HepG2 (cell line): ENCODE data around the gene GATA1. TPM values are rescaled to one million over a fixed set of nuclear protein-coding genes. Genes with fewer than 3 reads are reported as not detected.

Source experiments
- ATAC-seq: fragments of 200-7000 bp; cut with Tn5 transposase; 3 replicates; pipeline ENCODE4 v1.9.1; 2020; ENCODE audit warnings: mild to moderate bottlenecking, moderate library complexity
- BruUV-seq: library from RNA; stranded (reverse); fragments of 400-500 nt; replicated peaks from 2 replicates; lab custom pipeline; 2021; lab: Mats Ljungman, UMichigan
- CTCF ChIA-PET: fragments of 300-600 bp; formaldehyde crosslinking; extraction: SDS; loops from one replicate; lab custom pipeline; 2021; ENCODE audit warnings: low total read pairs, inconsistent platforms, low intra/inter-chr PET ratio; lab: Yijun Ruan, JAX
- POLR2A ChIA-PET: fragments of 350-600 bp; sonication (Branson Sonifier 250); formaldehyde crosslinking; loops from one replicate; lab custom pipeline; 2020; ENCODE audit warnings: antibody characterized with exemption, inconsistent platforms; lab: Yijun Ruan, JAX
- DNase-seq: peaks from one replicate; pipeline ENCODE4 v3.0.0-alpha.2; 2015; ENCODE audit warnings: low spot score
- FAIRE-seq: peaks from 3 replicates; lab custom pipeline; 2011; peaks lifted over from hg19 to GRCh38; lab: Jason Lieb, UNC
- H2AFZ ChIP-seq: one replicate; pipeline ENCODE4 v1.6.1; 2011; ENCODE audit warnings: low read length, inconsistent platforms
- H3K27ac ChIP-seq: fragments of 300-600 bp; 3 replicates; pipeline ENCODE4 v1.8.0; 2011; ENCODE audit warnings: mixed run types, mild to moderate bottlenecking, mixed read lengths, low read length, inconsistent platforms; ENCODE audit not compliant: insufficient read depth; ENCODE audit errors: extremely low read length
- H3K27me3 ChIP-seq, 2 experiments: fragments of 200-600 bp in 1 of 2; 2 replicates in 1 of 2; 3 replicates in 1 of 2; pipeline versions ENCODE4 v1.6.0 to v1.8.0; 2011; ENCODE audit warnings: low read length in 2 of 2, mild to moderate bottlenecking in 2 of 2, moderate library complexity in 2 of 2, inconsistent platforms in 1 of 2; ENCODE audit not compliant: insufficient read depth in 2 of 2, control insufficient read depth in 1 of 2
- H3K36me3 ChIP-seq, 2 experiments: fragments of 200-600 bp in 1 of 2; replicated peaks in 1 of 2; 2 replicates in 1 of 2; 3 replicates in 1 of 2; pipeline versions ENCODE4 v1.5.1 to v1.8.0; 2011; ENCODE audit warnings: low read length in 2 of 2, inconsistent platforms in 1 of 2; ENCODE audit not compliant: insufficient read depth in 2 of 2, control insufficient read depth in 1 of 2
- H3K4me1 ChIP-seq: 2 replicates; pipeline ENCODE4 v1.5.1; 2012; ENCODE audit warnings: low read length, inconsistent platforms; ENCODE audit not compliant: insufficient read depth
- H3K4me2 ChIP-seq: 2 replicates; pipeline ENCODE4 v1.6.0; 2011; ENCODE audit warnings: low read depth, low read length, inconsistent platforms
- H3K4me3 ChIP-seq, 3 experiments: fragments of 200-600 bp in 1 of 3; sonication (generic), shearing (Covaris generic) in 1 of 3; replicated peaks in 1 of 3; 2 replicates each; pipeline ENCODE4 v1.5.1; 2011 to 2016; ENCODE audit warnings: low read length in 3 of 3, inconsistent platforms in 2 of 3, low read depth in 2 of 3, mild to moderate bottlenecking in 2 of 3, control low read depth in 1 of 3, mixed read lengths in 1 of 3; ENCODE audit not compliant: insufficient read depth in 1 of 3
- H3K79me2 ChIP-seq: one replicate; pipeline ENCODE4 v1.6.1; 2011; ENCODE audit warnings: low read length, inconsistent platforms; ENCODE audit not compliant: insufficient read depth
- H3K9ac ChIP-seq: 2 replicates; pipeline ENCODE4 v1.6.0; 2011; ENCODE audit warnings: mild to moderate bottlenecking, low read depth, low read length, inconsistent platforms; ENCODE audit not compliant: insufficient read depth
- H3K9me3 ChIP-seq: 2 replicates; pipeline ENCODE4 v1.5.1; 2012; ENCODE audit warnings: mild to moderate bottlenecking, low read length
- H4K20me1 ChIP-seq: 2 replicates; pipeline ENCODE4 v1.6.0; 2011; ENCODE audit warnings: inconsistent platforms, mild to moderate bottlenecking, low read length, moderate library complexity; ENCODE audit not compliant: insufficient read depth
- MAZ ChIP-seq, 2 experiments: sonication (generic) in 1 of 2; formaldehyde crosslinking in 1 of 2; IDR thresholded peaks; 2 replicates each; pipeline versions ENCODE4 v1.5.0 to v1.6.1; 2012 to 2020; ENCODE audit warnings: low read depth in 2 of 2, mild to moderate bottlenecking in 2 of 2, borderline replicate concordance in 1 of 2, improper control_type of control experiment in 1 of 2, low read length in 1 of 2, missing genetic modification reagents in 1 of 2, moderate library complexity in 1 of 2
- TEAD3 ChIP-seq: optimal IDR thresholded peaks from 2 replicates; pipeline ENCODE3; 2016; ENCODE audit warnings: borderline replicate concordance
- ZNF224 ChIP-seq: sonication (generic); formaldehyde crosslinking; IDR thresholded peaks from 2 replicates; pipeline ENCODE4 v1.5.0; 2020; ENCODE audit warnings: mild to moderate bottlenecking, missing genetic modification reagents
- ZNF703 ChIP-seq: sonication (generic); formaldehyde crosslinking; IDR thresholded peaks from 2 replicates; pipeline ENCODE4 v1.5.1; 2020; ENCODE audit warnings: missing genetic modification reagents, mild to moderate bottlenecking, moderate library complexity, borderline replicate concordance
- ZNF75D ChIP-seq: sonication (generic); formaldehyde crosslinking; IDR thresholded peaks from 2 replicates; pipeline ENCODE4 v1.8.1; 2023; ENCODE audit warnings: missing genetic modification reagents, mild to moderate bottlenecking, borderline replicate concordance
- WGBS: methylation state at CpG from one replicate; pipeline ENCODE4 v1.1.6; 2017; ENCODE audit warnings: low lambda C conversion rate; 5-methylcytosine and 5-hydroxymethylcytosine counted together
- in situ Hi-C: cut with HindIII; loops from 2 replicates; pipeline ENCODE4 v1.10.0; 2017; ENCODE audit warnings: low pct_unique_long_range_greater_than_20kb; ENCODE audit not compliant: extremely low pct_ligation_motif_present
- intact Hi-C: fragments of 100-400 bp; cut with micrococcal nuclease; formaldehyde crosslinking; loops from one replicate; pipeline ENCODE4 v1.10.0; 2022; ENCODE audit not compliant: unreplicated experiment
- polyA plus RNA-seq, 8 experiments: library from polyadenylated mRNA; depleted of rRNA in 3 of 8; stranded (reverse) in 7 of 8; unstranded in 1 of 8; fragments of >200 nt; fragmentation: Illumina TruSeq in 4 of 8; extraction: Trizol in 4 of 8; gene quantifications; 2 replicates each; pipeline versions ENCODE4 v1.2.1 to v1.2.3, GENCODE V29; 2011 to 2016; ENCODE audit warnings: low read depth in 4 of 8, missing spikeins in 1 of 8, mixed read lengths in 1 of 8; ENCODE audit not compliant: insufficient read depth in 1 of 8
- total RNA-seq, 5 experiments: library from RNA; depleted of rRNA; stranded (reverse); fragments of >200 nt; fragmentation: Illumina TruSeq; extraction: Trizol; gene quantifications; 2 replicates each; pipeline ENCODE4 v1.2.3, GENCODE V29; 2016; ENCODE audit warnings: low read depth in 1 of 5

Gene GATA1
- total and polyA plus RNA-seq, 2 of the 13 experiments (the other 11 are each of a cell fraction or from before 2014, with no cell fraction given): 0.13 TPM; not detected in 1

- TF ChIP-seq ZNF224 (CRISPR knock-in tag) (no peak), ZNF703 (no peak), ZNF75D (CRISPR knock-in tag) (no peak)
Measured at GRCh38 chrX:48786825-48787504, 575 bp downstream of the GATA1 start (continued).

GRCh38 chrX:48787505-48788443 lies 1.4 kb downstream of the GATA1 start:
- FAIRE-seq (no peak), ATAC-seq (no peak), DNase-seq (no peak)
- POLR2A ChIA-PET: no interaction called here
- Histone ChIP-seq H3K4me1 (no peaks in the 10 kb centered on the region), H3K4me3 (no peak overlapping the region), H4K20me1 (no peaks in the 10 kb centered on the region), H3K27ac (no peak overlapping the region), H3K9me3 (no peaks in the 10 kb centered on the region), H3K9ac (no peak overlapping the region), H2AFZ (no peak overlapping the region), H3K4me2 (no peak overlapping the region), H3K79me2 (no peaks in the 10 kb centered on the region), H3K27me3 (no peaks in the 10 kb centered on the region; a peak in 1 of 5 replicates), H3K36me3 (no peaks in the 10 kb centered on the region)
- no peak for TF ChIP-seq TEAD3 (CRISPR knock-in tag)
- TF ChIP-seq MAZ (IDR thresholded peaks at IDR 0.05; ENCODE audit: borderline replicate concordance, low read depth, low read length): no peak
- no peak for TF ChIP-seq MAZ (CRISPR knock-in tag; IDR thresholded peaks at IDR 0.05; ENCODE audit: low read depth)
- WGBS: 31% methylated on average over 13 of the region's 17 CpGs
- CTCF ChIA-PET: no interaction called here
- intact Hi-C loops: no loop called here
- in situ Hi-C loops: no loop called here
- BruUV-seq: no TSS peak
